GM18520 (cell line): ENCODE results near the gene EIF2AK3.

Experiments
- ATAC-seq: cut with Tn5 transposase; IDR thresholded peaks from one replicate; pipeline ENCODE4 v1.9.1; 2021; ENCODE audit not compliant: unreplicated experiment

The EIF2AK3 gene

DNA sequence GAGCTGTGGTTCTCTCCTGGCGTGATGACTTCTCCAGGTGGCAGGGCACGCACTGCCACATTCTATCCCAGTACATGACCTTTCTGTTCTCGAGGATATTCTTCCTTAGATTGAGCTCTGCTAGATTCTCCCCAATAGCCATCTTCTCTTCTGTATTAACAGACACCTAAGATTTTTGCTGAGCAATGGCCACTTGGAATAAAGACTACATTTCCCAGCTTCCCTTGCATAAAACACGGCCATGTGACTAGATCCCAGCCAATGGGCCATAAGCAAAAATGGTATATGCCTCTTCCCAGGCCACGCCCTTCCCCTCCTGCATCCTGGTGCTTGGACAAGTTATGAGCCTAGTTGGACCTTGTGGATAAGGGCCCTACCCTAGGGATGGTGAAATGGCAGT, 82.1 kb downstream of the EIF2AK3 start:
- no peak for ATAC-seq

DNA sequence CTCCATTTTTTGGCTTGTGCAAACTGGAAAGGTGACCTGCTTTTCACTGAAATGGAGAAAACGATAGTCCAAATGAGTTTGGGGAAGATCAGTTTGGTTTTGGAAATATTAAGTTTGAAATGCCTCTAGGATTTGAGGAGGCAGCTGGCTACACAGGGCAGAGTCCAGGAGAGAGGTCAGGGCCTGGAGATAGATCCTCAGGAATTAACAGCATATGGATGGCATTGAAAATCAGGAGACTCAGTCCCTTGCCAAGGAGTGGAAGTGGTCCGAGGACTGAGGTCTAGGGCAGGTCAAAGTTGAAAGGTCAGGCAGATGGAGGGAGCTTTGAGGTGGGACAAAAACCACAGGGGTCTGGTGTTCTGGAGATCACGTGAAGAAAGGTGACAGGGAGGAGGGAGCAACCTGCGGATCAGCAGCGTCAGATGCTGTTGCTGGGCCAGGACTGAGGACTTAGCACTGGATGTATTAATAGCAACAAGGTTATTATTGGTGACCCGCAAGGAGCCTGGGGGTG, 83.7 kb downstream of the EIF2AK3 start:
- ATAC-seq: no peak

DNA sequence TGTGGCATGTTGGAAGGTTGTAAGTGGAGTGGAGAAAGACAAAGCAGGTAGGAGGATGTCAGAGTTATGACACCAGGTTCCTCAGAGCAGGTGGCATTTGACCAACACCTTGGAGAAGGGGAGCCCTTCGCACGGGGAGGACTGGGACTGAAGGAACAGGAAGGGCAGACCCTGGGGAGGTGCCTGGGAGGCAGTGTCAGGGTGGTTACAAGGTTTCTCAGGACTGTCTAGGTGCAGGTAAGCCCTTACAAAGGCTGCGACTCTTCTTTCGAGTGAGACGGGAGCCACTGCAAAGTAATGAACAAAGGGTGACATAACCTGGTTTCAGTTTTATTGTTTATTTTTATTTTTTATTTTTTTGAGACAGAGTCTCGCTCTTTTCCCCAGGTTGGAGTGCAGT, 84.6 kb downstream of the EIF2AK3 start:
- ATAC-seq: no peak

DNA sequence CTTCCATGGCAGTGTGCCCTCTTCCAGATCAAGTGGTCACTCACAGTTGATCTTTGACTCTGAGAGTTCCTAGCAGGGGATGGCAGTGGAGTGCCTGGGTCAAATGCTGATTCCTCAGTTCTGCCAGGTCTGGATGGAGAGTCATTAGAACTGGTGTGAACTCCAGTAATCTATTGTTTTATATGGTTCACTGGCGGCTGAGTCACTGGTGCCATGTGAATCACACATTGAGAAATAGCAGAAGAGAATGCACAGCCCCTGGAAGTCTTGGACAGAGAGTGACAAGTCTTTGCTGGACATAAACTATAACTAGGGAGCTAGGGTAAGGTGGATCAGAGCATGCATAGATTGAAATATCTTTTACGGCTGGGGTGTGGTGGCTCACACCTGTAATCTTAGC, 86.9 kb downstream of the EIF2AK3 start:
- no peak for ATAC-seq

DNA sequence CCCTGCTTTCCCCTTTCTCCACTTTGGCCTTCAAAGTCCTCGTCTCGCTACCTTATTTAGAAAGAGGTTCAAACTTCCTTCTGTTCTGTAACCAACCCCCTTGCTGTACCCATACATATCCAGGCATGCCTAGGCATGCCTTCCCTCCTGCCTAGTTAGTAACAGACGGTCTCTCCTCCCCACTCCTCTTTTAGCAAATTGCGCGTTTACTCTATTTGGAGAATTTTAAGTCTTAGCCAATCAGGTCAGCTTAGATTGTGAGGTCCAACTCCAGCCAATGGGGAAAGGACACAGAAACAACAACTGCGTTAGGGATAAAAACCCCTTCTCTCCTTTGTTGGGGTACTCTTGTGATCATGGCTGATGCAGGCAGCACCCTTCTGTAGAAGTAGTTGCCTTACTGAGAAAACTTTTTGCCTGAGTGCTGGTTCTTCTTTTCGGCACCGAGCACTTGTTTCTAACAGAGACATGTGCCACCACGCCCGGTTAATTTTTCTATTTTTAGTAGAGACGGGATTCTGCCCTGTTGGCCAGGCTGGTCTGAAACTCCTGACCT, 88.8 kb downstream of the EIF2AK3 start:
- ATAC-seq: no peak

DNA sequence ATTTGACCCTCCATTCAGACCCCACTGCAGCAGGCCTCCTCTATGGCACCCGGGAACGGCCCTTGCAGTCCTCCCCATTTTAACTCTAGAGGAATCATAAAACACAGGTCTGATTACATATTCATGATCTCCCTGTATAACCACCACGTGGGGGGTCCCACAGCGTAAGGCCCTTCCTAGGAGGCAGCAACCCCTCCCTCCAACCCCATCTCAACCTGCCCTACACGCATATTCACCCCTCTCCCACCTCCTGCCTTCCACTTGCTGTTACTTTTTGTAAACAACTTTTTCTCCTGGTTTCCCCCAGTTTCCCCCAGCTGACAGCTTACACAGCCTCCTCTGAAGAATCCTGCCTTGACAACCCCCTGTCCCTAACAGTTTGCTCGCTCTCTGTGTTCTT, 89.6 kb downstream of the EIF2AK3 start:
- ATAC-seq: no peak

DNA sequence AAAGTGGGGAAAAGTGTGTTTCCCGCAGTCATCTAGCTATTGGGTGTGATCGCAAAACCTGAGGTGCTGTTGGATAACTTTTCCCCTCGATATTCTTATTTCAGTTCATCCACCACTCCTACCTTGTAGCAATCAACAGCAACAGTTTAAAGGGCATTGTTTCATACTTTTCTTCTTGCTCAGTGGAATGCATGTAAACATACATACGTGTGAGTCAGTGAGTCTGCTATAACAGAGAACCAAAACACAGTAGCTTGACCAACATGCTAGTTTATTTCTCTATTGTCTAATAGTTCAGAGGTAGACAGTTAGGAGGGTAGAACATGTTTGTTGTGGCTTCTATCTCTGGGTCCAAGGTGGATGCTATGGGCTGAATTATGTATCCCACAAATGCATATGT, 97.2 kb downstream of the EIF2AK3 start:
- no peak for ATAC-seq

DNA sequence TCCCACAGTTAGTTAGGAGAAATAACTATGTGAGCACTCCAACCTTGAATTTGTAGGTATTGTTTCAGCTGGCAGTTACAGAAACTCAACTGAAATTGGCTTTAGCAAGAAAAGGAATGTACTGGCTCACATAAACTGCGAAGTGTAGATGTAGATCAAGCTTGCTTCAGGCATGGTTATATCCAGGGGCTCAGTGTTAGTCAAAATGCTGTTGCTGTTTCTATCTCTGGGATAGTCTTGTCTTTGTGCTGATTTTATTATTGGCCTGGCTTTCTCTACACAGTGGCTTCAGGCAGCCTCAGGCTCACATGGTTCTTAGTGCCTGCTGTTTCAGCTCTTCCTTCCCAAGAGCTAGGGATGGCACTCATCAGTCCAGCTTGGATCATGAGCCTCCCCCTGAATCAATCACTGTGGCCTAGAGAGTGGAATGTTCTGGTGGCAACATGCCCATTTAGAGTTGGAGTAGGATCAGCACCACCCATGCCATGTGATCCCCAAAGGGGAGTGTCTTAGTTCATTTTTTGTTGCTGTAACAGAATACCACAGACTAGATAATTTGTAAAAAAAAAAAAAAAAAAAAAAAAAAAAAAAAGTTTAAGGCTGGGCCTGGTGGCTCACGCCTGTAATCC, 105.7 kb downstream of the EIF2AK3 start:
- no peak for ATAC-seq

DNA sequence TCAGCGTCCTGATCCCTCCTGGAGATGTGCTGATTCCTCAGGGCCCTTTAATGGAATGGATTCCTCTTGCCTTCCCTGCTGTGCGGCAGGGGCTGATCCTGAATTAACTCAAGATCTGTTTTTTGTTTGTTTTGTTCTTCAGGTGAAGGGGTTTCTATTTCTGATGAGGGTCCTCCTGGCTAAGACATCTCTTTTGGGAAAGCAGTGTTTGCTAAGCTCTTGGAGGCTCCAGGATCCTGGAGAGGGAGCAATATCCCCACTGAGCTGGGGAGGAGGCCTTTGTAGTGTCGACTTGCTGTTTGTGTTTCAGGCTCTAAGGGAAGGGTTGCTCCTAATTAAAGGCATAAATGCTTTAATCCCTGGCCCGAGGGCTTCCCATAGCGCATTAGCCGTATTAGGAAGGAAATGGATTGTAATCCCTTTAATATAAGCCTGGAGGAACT, 109.5 kb downstream of the EIF2AK3 start:
- no peak for ATAC-seq
